OCI-LY3 (cell line): ENCODE results near the gene ZNRF1.

ENCODE experiments used
- CTCF ChIP-seq: fragments of 200-600, 300-600 bp; sonication (generic); IDR thresholded peaks from 2 replicates; pipeline ENCODE4 v1.5.1; 2014; ENCODE audit warnings: antibody characterized with exemption, low read length, low read depth
- EZH2phosphoT487 ChIP-seq: fragments of 200-600 bp; shearing (Covaris generic); IDR thresholded peaks from 2 replicates; pipeline ENCODE4 v1.6.1; 2018; ENCODE audit warnings: antibody characterized with exemption, mixed run types, low read depth

GRCh38 chr16:75101635-75102034 lies 102.8 kb downstream of the ZNRF1 start:
- TF ChIP-seq CTCF (no peak), EZH2phosphoT487 (no peak)
